Erythroblast (primary cell): Measurements from ENCODE around the gene NELFCD.

Experiments used
- GATA1 ChIP-seq: IDR thresholded peaks from 2 replicates; pipeline ENCODE4 v1.6.1; 2011; ENCODE audit warnings: low read depth, mild to moderate bottlenecking, control low read depth, low read length, moderate library complexity
- POLR2A ChIP-seq: IDR thresholded peaks from 2 replicates; pipeline ENCODE4 v1.6.1; 2011; ENCODE audit warnings: mild to moderate bottlenecking, low read length

DNA sequence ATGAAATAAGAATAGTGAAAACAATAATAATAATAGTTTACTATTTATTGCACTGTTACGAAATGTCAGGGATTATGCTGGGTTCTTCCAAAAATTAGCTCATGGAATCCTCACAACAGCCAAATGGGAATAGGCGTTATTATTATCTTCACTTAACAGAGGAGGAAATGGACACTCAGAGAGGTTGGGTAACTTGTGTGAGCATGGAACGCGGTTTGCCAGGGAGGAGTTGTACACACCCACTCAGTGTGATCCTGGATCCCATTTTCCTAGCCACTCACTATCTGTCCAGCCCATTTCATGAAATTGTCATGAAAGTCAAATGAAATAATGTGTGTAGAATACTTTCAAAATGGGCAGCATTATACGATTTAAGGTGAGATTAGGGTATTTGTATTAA lies 4.6 kb downstream of the NELFCD start:
- TF ChIP-seq POLR2A: no peak
- TF ChIP-seq GATA1: no peak
